DMS53 (cell line): ENCODE measurements around the gene IRX3.
"Not testable (repeated sequence)": the region's sequence is repeated elsewhere in the genome, so short reads cannot be mapped to it uniquely, and the experiment has no call there.

Experiments
- DNase-seq: peaks from one replicate; lab custom pipeline; 2025; lab: John Stamatoyannopoulos, UW

IRX3 gene

GRCh38 chr16:54275956-54276355 lies 10.6 kb downstream of the IRX3 start:
- DNase-seq = no peak

- no peak for DNase-seq
These were observed 13.0 kb downstream of the IRX3 start for GRCh38 chr16:54273566-54273965.

GRCh38 chr16:54270711-54271110 lies 15.9 kb downstream of the IRX3 start:
- DNase-seq = no peak

- DNase-seq = no peak
These were observed 17.1 kb downstream of the IRX3 start for GRCh38 chr16:54269461-54269860.

- no peak for DNase-seq
These were observed 17.8 kb downstream of the IRX3 start for GRCh38 chr16:54268766-54269165.

GRCh38 chr16:54268340-54268739 lies 18.2 kb downstream of the IRX3 start:
- no peak for DNase-seq

- DNase-seq = no peak
These were observed 20.1 kb downstream of the IRX3 start for GRCh38 chr16:54266363-54266955.

- DNase-seq = peak; percentile 87
These were observed 20.9 kb downstream of the IRX3 start for GRCh38 chr16:54265575-54266107.

GRCh38 chr16:54253118-54253517 lies 33.5 kb downstream of the IRX3 start:
- DNase-seq = no peak

GRCh38 chr16:54248863-54249710 lies 37.5 kb downstream of the IRX3 start:
- DNase-seq = no peak

- not testable (repeated sequence) for DNase-seq
These were observed 38.9 kb downstream of the IRX3 start for GRCh38 chr16:54247705-54248104.

- DNase-seq = no peak
These were observed 40.1 kb downstream of the IRX3 start for GRCh38 chr16:54246454-54246821.

- no peak for DNase-seq
These were observed 40.7 kb downstream of the IRX3 start for GRCh38 chr16:54245788-54246453.

- no peak for DNase-seq
These were observed 42.3 kb downstream of the IRX3 start for GRCh38 chr16:54244061-54244886.

GRCh38 chr16:54243202-54243601 lies 43.4 kb downstream of the IRX3 start:
- no peak for DNase-seq

GRCh38 chr16:54242199-54242598 lies 44.4 kb downstream of the IRX3 start:
- peak; percentile 49 for DNase-seq

- DNase-seq = no peak
These were observed 45.1 kb downstream of the IRX3 start for GRCh38 chr16:54241525-54241924.

GRCh38 chr16:54240271-54241129 lies 46.1 kb downstream of the IRX3 start:
- no peak for DNase-seq

- no peak for DNase-seq
These were observed 47.1 kb downstream of the IRX3 start for GRCh38 chr16:54239456-54239855.

GRCh38 chr16:54236773-54237172 lies 49.8 kb downstream of the IRX3 start:
- DNase-seq = no peak

- no peak for DNase-seq
These were observed 53.0 kb downstream of the IRX3 start for GRCh38 chr16:54233615-54234014.
